ENCODE results near the gene DGKZ.

DGKZ gene

GRCh38 chr11:46375392-46376101 lies 28.3 kb downstream of the DGKZ start:
- Histone ChIP-seq H3K27me3 (no peaks in the 10 kb centered on the region), H3K36me3 (no peaks in the 10 kb centered on the region; the same call in 1 of the 2 replicates), H3K4me3 (ENCODE audit: low read depth, low read length) (no peak overlapping the region), H3K9me3 (no peaks in the 10 kb centered on the region), H3K4me1 (no peaks in the 10 kb centered on the region)
- DNase-seq = no peak
- TF ChIP-seq CTCF (IDR thresholded peaks at IDR 0.05; ENCODE audit: low read depth, low read length) = no peak

GRCh38 chr11:46376258-46377050 lies 29.2 kb downstream of the DGKZ start:
- no peak for DNase-seq
- Histone ChIP-seq H3K9me3 (no peaks in the 10 kb centered on the region), H3K27me3 (no peaks in the 10 kb centered on the region), H3K4me3 (ENCODE audit: low read depth, low read length) (no peak overlapping the region), H3K4me1 (no peaks in the 10 kb centered on the region), H3K36me3 (no peaks in the 10 kb centered on the region; the same call in 1 of the 2 replicates)
- no peak for TF ChIP-seq CTCF (IDR thresholded peaks at IDR 0.05; ENCODE audit: low read depth, low read length)

GRCh38 chr11:46377290-46377689 lies 30.0 kb downstream of the DGKZ start:
- DNase-seq = no peak
- Histone ChIP-seq H3K4me1 (no peaks in the 10 kb centered on the region), H3K9me3 (no peaks in the 10 kb centered on the region), H3K36me3 (no peaks in the 10 kb centered on the region; the same call in 1 of the 2 replicates), H3K4me3 (ENCODE audit: low read depth, low read length) (no peak overlapping the region), H3K27me3 (no peaks in the 10 kb centered on the region)
- no peak for TF ChIP-seq CTCF (IDR thresholded peaks at IDR 0.05; ENCODE audit: low read depth, low read length)

GRCh38 chr11:46377831-46378230 lies 30.6 kb downstream of the DGKZ start:
- DNase-seq = no peak
- no peak for TF ChIP-seq CTCF (IDR thresholded peaks at IDR 0.05; ENCODE audit: low read depth, low read length)
- Histone ChIP-seq H3K4me1 (no peaks in the 10 kb centered on the region), H3K27me3 (no peaks in the 10 kb centered on the region), H3K9me3 (no peaks in the 10 kb centered on the region), H3K36me3 (no peaks in the 10 kb centered on the region; the same call in 1 of the 2 replicates), H3K4me3 (ENCODE audit: low read depth, low read length) (no peak overlapping the region)

GRCh38 chr11:46378296-46378695 lies 31.0 kb downstream of the DGKZ start:
- no peak for DNase-seq
- H3K36me3 ChIP-seq = no peaks in the 10 kb centered on the region; the same call in 1 of the 2 replicates
- no peaks in the 10 kb centered on the region for H3K9me3 ChIP-seq
- no peak overlapping the region for H3K4me3 ChIP-seq (ENCODE audit: low read depth, low read length)
- no peaks in the 10 kb centered on the region for H3K4me1 ChIP-seq
- TF ChIP-seq CTCF (IDR thresholded peaks at IDR 0.05; ENCODE audit: low read depth, low read length) = no peak
- H3K27me3 ChIP-seq = no peaks in the 10 kb centered on the region
